ENCODE measurements around the gene CHMP3. TPM values are rescaled to one million over a fixed set of nuclear protein-coding genes. Genes with fewer than 3 reads are reported as not detected.
"Not testable (repeated sequence)": the region's sequence is repeated elsewhere in the genome, so short reads cannot be mapped to it uniquely, and the experiment has no call there.

Gene CHMP3
- total RNA-seq, 1 donor from 2014 or later: 87.6 TPM

DNA sequence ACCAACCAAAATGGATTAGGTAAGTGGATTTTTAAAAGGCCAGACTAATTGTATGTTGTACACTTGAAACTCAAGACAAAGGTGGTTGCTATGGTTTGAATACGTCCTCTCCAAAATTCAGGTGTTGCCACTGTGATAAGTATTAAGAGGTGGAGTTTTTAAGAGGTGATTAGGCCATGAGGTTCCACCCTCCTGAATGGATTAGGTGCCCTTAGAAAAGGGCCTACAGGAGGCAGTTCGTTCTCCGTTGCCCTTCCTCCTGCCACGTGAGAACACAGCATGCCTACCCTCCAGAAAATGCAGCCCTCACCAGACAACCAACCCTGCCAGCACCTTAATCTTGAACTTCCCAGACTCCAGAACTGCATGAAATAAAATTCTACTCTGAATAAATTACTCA, 51.2 kb downstream of the CHMP3 start:
- no peak for DNase-seq (ENCODE audit: low read depth, low spot score)

DNA sequence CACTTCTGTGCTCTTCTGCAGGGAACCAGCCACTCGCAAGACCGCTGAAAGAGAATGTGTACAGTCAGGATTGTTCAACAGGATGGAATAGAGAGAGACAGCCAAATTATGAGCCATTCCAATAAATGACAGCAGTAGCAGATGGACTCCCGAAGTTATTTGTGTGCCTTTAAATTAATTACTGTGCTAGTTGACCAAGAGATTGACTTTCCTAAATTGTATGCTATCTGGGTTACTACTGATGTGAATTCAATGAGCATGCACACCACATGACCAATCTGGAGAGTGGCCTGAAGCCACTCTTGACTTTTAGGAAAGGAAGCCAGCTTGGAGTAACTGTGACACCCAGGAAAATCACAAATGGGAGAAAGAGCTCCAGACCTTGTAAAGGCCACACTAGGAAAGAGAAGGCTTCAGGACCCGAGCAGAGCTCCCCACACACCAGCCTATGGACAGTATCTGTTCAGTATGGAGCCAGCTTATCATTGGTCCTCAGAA, 52.8 kb downstream of the CHMP3 start:
- DNase-seq (ENCODE audit: low read depth, low spot score): no peak

DNA sequence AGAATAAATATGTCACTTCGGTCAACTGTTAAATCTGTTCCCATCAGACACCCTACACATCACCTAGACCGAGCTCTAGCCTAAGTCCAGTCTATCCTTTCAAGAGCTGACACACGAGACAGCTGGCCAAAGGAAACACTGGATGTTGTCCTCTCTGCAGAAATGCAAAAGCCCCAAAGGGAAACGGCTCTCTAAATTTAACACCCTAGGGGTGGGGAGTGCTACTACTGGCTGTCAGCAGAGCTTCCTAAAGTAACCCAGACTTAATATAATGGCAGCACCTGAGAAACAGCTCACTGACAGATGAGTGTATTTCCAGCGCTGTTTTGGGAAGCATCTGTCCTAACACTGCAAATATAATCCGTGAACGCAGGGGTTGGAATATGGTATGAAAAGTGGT, 55.6 kb downstream of the CHMP3 start:
- no peak for DNase-seq (ENCODE audit: low read depth, low spot score)

DNA sequence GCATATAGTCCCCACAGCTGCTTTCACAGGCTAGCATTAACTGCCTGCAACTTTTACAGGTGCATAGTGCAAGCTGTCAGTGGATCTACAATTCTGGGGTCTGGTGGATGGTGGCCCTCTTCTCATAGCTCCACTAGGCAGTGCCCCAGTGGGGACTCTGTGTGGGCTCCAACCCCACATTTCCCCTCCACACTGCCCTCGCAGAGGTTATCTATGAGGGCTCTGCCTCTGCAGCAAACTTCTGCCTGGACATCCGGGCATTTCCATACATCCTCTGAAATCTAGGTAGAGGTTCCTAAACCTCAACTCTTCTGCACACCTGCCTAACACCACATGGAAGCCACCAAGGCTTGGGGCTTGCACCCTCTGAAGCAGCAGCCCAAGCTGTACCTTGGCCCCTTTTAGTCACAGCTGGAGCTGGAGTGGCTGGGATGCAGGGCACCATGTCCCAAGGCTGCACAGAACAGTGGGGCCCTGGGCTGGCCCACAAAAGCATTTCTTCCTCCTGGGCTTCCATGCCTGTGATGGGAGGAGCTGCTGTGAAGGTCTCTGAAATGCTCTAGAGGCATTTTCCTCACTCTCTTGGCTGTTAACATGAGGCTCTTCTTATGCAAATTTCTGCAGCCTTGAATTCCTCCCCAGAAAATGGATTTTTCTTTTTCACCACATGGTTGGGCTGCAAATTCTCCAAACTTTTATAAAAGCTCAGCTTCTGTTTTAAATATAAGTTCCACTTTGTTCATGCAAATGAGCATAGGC, 62.7 kb downstream of the CHMP3 start:
- no peak for DNase-seq (ENCODE audit: low read depth, low spot score)

DNA sequence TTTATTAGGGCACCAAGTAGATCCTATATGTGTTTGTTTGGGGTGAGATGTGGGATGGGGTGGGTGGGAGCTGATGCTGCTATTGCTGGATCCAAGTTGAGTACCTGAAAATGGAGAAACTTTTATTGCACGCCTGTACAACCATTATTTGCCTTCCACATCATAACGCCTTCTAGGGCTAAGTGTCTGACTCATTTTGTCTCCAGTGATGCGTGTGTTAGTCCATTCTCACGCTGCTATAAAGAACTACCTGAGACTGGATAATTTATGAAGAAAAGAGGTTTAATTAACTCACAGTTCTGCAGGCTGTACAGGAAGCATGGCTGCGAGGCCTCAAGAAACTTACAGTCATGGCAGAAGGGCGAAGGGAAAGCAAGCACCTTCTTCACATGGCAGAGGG, 63.9 kb downstream of the CHMP3 start:
- DNase-seq (ENCODE audit: low read depth, low spot score): no peak

DNA sequence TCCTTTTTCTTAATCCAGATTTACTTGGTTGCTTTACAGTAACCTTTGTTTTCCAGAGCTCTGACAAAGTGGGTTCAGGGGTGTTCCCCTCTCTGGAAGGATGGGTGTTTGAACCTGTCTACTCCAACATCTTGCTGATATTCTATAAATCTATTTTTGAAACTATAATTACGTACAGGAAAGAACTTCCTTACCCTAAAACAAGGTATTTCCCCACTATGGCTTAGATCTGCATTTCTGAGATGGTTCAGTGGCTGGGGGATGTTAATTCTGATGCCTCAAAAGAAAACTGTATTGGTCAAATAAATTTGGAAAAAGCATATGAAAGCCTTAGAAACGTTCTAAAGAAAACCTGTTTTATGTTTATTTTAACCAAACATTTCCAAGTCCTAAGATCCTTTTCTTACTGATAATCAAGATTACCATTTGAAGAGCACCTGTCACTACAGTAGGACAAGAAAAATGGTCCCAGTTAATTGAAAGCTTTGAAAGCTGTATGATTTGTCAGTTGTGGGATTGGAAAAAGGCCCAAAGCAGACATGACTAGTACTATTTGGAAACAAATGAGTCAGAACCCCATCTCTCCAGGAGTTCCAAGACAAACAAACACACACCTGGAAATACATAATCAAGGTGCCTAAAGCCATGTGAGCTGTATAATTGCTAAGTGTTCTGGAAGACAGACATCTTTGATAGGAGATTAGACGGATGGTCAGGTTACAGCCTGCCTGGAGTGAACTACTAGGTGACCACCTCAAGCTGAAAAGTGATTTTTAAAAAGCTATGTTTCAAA, 64.6 kb downstream of the CHMP3 start:
- DNase-seq (ENCODE audit: low read depth, low spot score): no peak

DNA sequence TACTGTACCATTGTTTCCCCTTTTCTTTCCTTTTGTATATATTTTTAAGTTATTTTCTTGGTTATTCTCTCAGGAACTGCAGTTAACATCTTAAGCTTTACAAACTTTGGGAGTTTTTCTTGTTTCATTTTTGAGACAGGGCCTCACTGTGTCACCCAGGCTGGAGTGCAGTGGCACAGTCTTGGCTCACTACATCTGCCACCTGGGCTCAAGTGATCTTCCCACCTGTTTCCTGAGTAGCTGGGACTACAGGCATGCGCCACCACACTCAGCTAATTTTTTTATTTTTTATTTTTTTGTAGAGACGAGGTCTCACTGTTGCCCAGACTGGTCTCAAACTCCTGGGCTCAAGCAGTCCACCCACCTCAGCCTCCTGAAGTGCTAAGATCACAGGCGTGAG, 66.9 kb downstream of the CHMP3 start:
- DNase-seq (ENCODE audit: low read depth, low spot score): not testable (repeated sequence)

DNA sequence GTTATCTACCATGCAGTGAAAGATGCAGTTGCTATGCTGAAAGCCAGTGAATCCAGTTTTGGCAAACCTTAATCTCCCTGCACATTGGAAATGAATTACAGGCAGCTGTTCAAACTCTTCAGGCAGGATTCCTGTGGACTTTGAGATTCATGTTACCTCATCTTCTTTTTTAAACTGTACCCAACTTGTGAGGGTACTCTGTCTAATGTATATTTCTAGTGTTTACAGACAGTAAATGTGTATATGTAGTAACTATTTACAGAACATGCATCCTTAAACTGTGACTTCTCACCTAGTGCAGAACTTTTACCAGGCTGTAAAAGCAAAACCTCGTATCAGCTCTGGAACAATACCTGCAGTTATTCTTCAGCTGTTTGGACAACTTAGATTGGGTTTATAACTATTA, 71.2 kb downstream of the CHMP3 start:
- no peak for DNase-seq (ENCODE audit: low read depth, low spot score)

DNA sequence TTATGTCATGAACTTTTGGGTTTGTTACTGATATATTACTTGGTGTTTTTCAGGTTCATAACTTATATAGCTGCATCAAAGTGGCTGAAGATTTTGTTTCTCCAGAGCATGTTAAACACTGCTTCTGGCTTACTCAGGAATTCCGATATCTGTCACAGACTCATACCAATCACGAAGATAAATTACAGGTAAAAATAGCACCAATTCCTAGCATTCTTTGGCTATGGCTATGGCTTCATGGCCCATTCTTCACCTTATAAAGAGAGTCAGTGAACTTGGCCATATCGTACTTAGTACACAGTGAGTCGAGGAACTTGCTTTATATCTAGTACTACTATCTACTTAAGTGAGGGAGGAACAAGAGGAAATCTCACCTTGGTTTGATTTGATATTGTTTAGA, 72.2 kb downstream of the CHMP3 start:
- no peak for DNase-seq (ENCODE audit: low read depth, low spot score)

DNA sequence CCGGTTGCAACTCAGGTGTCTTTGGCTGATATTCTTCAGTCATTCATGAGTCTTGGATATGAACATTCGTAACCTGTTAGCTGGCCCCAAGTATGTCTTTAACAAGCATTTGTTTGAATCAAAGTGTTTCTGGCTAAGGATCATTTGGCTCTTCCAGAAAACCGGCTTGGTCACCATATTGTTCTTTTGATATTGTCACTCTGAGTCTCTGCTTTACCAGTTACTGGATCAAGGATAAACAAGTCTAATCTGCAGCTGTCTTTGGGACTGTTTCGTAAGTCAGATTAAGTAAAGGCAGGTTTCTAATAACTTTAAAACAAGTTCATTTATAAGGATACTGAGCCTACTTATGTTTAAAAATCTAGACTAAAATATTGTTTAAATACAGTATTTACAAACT, 73.0 kb downstream of the CHMP3 start:
- DNase-seq (ENCODE audit: low read depth, low spot score): no peak

DNA sequence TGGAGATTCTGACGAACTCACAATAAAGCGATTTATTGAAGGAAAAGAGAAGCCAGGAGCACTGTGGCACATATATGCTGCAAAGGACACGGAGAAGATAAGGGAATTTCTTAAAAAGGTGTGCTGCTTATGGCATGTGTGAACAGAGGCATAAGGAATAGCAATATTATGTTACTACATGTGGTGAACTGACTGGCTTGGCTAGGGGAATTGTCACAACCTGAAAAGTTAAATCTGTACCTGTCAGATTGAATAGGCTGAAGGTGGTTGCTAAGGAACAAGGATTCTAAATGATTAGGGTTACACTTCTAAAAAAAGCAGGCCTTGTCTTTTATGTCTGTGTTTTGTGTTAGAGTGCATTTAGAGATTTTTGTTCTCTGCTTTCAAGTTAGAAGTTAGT, 73.7 kb downstream of the CHMP3 start:
- no peak for DNase-seq (ENCODE audit: low read depth, low spot score)

DNA sequence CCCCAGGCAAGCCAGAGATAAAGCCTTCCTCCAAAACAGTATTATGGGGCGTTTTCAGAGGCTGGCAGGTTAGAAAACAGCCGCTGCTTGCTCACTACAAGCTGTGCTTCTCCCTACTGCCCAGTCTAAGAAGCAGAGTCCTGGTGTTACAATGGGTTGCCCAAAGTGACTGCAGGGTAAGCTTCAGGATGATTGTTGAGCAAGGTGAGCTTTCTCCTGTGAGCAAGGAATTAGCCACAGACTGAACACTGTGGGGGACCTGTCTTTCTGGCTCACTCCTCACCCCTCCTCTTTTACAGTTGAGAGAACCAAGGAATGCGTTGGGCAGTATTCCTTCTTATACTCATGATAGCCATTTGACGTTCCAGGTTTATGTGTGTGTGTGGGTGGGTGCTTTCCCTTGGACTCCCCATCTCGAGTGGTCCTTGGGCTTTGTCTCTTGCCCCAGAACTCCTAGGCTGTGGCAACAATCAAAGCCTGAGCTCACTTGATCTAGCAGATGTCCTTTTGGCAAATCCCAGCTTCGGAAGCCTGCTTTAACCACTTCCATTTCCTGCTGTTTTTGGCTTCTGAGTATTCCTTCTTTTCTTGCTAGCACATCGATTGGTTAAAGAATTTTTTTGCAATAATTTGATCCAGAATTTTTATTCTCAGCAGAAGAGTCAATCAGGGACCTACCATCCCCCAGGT, 74.5 kb downstream of the CHMP3 start:
- DNase-seq (ENCODE audit: low read depth, low spot score): no peak

DNA sequence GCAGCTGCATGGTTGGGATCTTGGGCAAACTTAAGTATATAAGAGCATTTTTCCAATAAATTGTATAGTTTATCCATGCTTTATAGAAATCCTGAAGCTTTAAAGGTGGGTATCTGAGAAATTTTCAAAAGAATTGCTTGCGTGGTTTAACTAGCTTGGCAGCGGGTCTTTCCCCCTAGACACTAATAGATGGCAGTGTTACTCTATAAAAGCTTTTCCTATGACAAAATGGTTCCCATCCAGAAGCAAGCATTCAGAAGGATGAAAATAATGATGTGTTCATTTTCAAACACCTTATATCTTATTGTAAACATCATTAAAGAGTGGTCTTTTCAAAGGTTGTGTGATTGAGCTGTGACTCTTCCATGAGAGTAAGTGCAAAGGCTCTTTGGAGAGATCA, 76.2 kb downstream of the CHMP3 start:
- DNase-seq (ENCODE audit: low read depth, low spot score): no peak

DNA sequence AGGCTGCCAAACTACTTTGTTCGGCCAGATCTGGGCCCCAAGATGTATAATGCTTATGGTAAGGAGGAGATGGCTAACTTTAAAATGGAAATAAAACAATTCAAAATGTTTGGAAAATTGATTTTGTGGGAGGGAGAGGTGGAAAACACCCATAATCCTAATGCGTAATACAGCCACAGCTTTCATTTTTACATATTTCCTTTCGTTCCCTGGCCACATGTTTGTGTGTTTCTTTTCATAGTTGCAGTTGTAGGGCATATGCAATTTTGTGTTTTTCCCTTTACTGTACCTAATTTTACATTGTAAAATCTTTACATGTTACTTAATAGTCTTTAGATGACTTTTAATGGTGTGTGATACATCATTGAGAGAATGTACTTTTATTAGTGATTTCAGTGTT, 77.4 kb downstream of the CHMP3 start:
- no peak for DNase-seq (ENCODE audit: low read depth, low spot score)

DNA sequence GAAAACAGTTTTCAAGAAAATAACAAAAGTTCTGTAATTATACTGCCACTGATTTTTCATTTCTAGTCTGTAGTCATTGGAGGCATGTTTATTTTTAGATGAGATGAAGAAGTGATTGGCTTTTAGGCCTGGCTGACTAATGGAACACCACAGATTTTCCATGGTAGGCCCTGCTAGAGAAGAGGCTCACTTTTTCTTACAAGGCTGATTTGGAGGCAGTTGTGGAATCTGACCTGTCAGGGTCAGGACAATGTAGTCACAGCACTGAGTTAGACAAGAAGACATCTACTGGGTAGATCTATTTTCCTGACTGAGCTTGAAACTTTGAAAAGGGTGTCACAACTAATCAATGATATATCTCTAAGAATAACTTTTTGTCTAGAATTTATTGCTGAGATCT, 78.1 kb downstream of the CHMP3 start:
- DNase-seq (ENCODE audit: low read depth, low spot score): no peak

DNA sequence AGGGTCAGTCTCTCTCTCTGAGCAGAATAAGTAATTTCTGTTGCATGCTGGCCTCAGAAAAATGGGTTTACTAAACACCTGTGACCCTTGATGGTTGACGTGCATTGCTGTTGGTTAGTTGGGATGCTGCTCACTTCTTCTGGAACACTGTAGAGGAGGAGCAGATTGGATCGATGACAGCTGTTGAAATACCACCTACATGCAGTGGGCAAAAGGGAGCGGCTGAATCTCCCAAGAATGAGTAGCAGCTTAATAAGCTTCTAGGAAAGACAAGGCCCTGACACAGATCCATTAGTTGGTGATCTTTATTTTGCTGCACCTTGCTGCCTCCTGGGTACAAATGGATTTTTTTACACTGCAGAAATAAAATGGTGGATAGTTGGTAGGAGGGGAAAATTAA, 78.9 kb downstream of the CHMP3 start:
- no peak for DNase-seq (ENCODE audit: low read depth, low spot score)

DNA sequence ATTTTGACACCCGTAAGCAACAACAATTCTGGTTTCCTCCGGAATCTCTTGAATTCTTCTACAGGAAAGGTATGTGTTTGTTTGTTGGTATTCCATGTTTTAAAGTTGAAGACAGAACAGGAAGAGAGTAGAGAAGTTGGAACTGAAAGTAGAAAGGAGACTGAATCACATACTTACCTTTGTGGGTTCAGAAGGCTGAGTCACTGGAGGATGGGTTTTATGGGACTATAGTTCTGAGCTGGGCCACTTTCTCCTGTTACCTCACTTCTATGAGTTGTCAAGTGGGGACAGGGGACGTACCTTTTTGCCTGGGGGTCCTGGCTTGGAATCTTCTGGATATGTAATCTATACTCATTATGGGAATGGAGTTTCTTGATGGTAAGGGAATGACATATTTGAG, 81.2 kb downstream of the CHMP3 start:
- no peak for DNase-seq (ENCODE audit: low read depth, low spot score)

DNA sequence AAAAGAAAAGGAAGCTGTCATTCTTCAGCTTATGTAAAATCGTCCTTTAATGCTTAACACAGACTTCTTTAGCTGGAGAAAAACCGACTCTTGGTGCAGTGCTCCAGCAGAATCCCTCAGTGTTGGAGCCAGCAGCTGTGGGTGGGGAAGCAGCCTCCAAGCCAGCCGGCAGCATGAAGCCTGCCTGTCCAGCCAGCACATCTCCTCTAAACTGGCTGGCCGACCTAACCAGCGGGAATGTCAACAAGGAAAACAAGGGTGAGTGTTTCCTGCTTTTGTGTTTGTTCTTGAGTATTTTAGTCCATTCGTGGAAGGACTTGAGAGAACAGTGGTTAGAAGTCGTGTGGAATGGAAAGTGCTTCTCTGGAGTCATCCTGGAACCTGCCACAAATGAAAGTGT, 83.1 kb downstream of the CHMP3 start:
- DNase-seq (ENCODE audit: low read depth, low spot score): peak; percentile 13

DNA sequence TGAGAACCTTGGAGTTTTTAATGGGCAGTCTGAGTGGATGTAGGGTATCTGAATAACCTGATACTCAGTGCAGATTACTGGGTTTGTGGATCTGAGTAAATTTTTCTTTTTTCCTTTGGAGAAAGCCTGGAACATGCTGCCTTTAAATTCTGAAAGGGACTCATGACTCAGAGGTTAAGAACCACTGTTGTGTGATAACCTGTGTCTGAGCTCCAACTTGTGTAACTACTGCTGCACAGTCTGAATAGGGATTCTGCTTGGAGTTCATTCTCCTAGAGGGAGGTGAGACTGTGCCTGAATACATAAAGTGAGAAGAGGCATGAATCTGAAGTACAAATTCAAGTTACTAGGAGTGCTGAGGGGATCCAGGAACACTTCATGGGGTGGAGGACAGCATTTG, 85.9 kb downstream of the CHMP3 start:
- DNase-seq (ENCODE audit: low read depth, low spot score): no peak

DNA sequence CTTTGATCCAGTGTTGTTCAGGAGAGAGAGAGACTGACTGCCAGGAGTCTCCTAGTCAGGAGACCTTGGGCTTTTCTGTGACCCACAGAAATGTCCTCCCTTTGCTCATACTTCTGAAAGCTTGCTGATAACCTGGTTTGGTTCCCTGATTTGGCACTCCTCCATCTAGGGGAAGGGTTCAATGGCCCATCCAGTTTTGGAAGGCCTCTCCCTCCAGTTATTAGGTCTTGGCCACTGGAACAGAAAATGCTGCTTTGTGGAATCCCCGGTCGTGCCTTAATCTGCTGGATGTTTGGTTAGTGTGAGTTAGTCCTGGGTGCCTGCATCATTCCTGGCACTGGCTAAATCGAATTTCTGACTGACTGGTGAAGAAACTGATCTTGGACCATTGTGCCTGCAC, 86.3 kb downstream of the CHMP3 start:
- DNase-seq (ENCODE audit: low read depth, low spot score): no peak

DNA sequence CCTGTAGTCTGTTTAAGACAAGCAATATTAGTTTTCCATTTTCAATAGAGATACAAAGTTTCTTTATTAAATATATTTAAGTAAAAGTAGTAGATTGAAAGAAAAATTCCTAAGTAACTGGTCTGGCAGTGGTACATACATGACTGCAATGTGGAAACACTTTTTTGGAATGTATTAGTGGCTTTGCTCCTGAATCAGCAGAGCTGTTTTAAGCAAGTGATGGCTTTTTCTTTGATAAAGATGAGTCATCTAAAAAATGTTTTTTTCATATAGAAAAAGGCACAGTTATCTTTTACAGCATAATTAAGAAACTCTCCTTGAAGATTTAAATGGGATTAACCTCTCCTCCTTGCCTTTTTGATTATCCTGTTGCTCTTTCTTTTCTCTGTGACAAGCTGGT, 87.2 kb downstream of the CHMP3 start:
- DNase-seq (ENCODE audit: low read depth, low spot score): no peak

DNA sequence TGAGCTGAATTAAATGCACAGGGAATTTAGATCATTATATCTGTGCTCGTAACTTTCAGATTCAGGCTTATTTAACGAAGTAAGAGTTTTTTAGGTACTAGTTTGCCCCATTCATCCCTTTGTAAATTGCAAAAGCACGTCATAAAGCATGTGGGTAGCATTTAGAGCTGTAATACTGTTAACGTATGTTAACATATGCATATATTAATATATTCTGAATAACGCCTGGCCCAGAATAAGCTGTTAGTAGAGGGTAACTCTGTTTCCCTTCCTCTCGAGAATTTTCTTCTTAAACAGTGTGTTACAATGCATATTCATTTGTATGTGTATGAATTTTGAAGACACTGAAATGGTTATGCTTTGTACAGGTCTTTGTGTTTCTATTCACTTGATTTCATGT, 91.6 kb downstream of the CHMP3 start:
- DNase-seq (ENCODE audit: low read depth, low spot score): no peak
